Hypothalamus (tissue), 51 donors: ENCODE measurements around the gene SPTBN5.

Experiments used
- DNase-seq, 51 donors: peaks; one replicate each; lab custom pipeline; 2025; lab: John Stamatoyannopoulos, UW

SPTBN5 gene

DNA sequence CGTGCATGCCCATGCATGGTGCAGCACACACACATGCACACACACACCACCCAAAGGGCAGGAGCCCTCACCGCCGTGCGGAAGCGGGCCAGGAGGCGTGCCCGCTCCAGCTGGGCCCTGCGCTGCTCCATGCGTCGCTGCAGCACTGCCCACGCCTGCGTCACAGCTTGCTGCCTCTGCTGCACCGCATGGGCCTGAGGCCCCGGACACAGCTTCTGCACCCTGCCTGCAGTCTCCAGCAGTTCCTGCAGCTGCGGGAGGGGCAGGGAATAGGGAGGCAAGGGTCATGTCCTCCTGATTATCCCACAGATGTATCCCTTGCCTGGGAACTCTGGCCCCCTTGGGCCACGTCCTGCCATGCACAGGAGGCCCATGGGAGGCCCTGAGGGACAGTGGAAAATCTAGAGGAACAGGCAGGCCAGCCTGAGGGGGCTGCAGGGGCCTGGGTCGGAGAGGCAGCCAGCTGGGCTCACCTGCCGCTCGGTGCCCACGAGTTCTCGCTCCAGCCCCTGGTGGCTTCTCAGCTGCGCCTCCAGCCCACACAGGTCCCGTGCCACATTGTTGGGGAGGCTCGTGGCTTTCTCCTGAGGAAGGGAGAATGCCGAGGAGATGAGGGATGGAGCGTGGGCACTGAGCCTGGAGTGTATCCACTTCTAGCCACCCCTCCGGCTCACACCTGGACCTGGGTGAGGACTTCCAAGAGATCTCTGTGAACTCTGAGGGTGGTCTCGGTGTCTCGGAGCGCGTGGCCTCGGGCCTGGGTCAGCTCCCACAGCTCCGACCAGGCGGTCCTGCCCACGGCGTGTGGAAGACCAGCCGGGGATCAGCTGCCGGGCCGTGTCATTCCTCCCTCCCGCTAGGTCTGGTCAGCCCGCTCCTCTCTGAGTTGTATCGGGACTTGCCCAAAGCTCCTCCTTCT lies 23.8 kb downstream of the SPTBN5 start:
- DNase-seq: no peak

DNA sequence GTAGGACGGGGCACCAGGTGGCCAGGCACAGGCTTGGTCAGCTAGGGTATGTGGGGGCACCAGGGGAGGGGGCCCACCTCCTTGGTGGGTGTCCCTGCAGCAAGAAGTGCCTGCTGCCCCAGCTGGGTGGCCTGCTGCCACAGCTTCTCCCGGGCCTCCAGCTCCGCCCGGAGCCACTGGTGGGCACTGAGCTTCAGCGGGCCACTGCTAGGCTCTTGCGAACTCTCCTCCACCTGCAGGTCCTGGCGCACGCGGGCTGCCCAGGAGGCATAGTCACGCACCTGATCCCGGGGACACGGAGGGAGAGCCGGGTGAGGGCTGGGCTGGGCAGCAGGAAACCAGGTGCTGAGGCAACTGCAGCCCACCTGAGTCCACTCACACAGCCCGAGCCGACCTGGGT lies 25.5 kb downstream of the SPTBN5 start:
- no peak for DNase-seq

DNA sequence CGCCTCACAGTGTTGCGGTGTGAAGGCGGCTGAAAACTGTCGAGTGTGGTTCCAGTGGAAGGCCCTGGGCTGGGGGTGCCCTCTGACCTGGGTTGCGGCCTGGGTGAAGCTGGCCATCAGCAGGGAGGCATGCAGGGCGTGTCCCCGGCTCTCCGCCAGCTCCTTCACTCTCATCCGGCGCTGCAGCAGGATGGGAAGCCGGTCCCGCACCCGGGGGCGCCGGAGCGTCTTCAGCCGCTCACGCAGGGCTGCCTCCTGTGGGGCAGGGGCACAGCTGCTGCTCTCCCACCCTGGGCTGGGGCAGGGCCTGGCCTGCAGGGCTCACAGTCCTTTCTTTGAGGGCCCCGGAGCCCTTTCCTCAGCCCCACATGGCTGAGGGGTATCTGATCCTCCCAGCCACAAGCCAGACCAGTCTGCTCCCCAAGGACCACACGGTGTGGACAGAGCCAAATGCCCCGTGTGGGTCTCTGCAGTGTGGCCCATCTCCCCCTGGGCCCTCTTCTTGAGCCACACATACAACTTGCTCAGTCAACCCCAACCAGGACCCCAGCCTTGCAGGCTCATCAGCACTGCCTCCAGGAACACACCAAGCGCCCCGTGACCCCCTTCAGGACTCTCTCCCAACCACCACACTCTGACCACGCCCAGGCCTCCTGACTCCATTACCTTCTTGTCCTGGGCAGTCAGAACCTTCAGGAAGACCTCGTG lies 26.8 kb downstream of the SPTBN5 start:
- DNase-seq: no peak

DNA sequence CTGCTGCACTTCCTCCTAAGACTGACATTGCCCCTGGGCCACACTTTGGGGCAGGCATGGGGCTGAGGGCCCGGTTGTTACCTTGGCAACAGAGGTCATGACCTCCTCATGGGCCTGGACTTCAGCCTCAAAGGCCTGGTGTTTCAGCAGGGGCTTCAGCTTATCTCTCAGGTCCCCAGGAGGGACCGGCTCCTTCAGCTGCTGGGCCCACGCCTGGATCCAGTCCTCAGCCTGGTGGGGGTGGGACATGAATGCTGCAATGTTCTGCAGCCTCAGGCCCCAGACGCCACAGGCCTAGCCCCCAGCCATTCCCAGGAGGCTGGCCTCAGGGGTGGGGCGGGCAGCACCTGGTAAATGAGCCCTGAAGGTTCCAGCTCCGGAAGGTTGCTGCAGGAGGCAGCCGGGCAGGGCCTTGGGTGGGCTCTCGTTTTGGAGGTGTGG lies 27.6 kb downstream of the SPTBN5 start:
- DNase-seq: no peak

DNA sequence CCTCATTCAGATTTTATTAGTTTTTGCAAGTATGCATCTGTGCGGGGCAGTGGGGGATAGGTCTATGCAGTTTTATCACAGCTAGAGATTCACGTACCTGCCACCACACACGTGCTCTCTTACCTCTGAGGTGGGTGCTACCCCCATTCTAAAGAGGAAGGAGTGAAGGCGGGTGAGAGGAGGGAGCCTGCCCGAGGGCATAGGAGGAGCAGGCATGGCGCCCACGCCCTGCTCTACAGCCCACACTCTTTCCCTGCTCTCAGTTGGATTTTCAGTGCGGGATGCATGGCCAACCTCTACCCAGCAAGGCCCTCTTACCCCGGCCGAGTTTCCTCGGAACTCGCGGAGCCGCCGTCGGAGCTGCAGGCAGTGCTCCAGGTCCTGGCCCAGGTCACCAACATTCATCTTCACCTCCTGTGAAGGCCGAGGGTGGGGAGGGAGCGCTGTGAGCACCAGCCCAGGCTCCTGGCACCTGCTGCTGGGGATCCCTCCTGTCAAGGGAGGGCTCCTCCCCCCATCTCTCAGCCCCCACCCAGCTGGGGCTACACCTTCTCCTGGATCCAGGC lies 28.3 kb downstream of the SPTBN5 start:
- no peak for DNase-seq

DNA sequence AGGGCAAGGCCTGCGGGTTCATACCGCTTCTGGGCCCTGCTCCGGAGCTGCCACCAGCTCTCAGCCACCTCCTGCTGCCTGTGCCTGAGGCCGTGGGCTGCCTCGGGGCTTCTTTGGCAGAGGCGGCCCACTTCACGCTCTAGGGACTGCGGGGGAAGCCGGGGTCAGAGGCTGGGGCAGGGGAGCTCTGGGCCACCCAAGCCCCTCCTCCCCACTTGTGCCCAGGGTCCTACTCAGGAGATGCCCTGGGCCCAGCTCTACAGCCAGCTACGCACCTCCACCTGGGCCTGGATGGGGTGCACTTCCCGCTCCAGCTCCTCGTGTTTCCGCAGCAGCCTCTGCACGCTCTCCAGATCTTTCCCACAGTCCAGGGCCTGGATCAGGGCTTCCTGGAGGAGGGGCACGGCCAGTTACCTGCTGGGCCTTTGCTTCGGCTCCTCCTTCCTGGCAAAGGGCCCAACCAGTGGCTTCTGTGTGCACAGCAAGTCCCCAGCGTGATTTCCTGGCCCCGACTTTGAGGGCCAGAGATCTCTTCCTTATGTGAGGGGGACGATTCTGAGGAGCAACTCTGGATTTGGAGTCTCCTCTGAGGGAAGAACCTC lies 31.2 kb downstream of the SPTBN5 start:
- DNase-seq: no peak

DNA sequence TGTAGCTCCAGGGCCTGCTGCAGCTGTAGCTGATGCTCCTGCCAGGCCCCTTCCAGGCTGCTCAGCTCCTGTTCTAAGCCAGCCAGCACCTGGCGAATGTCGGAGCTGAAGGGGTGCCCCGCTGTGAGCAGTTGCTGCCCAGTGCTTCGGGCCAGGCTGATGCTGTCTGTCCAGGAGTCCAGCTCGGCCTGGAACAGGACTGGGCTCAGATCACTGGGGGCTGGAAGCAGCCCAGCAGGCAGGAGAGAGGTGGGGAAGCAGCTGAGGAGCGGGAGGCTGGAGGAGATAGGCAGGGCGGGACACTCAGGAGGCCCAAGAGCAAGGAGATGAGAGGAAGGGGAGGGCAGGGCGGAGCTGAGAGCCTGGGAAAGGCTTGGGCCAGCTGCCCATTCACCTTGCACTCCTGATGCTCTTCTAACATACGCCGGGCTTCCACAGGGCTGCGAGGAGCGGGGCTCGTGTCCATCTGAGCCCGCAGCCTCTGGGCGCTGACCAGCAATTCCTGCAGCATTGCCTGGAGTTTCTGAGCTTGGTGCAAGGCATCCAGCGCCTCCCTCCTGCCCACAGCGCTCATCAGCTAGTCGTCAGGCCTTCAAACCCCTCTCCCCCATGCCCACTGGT lies 32.0 kb downstream of the SPTBN5 start:
- DNase-seq: no peak

DNA sequence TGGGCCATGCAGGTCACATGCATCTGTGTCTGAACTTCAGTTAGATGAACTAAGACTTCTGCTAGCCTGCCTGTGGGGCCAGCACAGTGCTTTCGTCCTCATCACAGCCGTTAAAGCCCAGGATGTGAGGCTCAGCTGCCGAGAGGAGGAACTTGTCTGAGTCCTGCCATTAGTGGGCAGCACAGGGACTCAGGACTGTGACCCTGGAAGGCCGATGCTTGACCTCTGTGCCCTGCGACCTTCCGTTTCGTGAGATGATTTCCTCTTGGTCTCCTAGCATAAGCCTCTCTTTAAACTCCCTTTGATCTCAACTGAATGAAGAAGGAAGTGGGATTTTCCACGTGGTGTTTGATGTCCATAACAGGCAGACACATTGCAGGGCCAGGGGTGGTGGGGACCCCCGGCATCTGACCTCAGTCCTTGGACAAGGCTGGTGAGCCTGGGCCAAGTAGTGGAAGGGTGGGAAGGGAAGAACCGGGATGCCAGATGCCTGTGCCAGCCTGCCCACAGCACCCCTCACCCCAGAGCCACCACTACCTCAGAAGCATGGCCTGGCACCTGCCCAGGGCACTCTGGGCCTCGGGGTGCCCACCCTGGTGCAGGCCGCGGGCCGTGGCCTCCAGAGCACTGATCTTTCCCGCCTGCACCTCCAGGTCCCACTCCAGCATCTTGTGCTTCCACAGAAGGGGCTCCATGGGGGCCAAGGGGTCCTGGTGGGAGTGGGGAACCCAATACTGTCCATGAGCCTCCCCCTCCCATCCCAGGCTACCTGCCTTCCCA lies 33.6 kb downstream of the SPTBN5 start:
- no peak for DNase-seq

DNA sequence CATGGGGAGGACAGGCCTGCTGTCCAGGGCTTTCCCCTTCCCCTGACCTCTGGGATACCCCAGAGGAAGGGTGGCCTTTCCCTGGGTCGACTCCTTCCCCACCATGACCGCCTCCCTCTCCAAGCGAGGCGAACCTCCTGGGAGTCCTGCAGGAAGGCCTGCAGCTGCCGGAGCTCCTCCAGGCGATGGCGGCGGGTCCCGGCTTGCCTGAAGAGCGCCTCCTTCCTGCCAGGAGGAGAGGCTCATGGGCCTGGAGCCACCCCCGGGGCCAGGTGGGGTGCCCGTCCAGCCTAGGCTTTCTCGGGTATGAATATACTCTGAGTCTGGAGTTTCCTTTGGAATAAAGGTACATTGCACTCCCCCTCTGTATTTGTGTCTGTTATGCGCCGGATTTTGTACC lies 35.1 kb downstream of the SPTBN5 start:
- no peak for DNase-seq

DNA sequence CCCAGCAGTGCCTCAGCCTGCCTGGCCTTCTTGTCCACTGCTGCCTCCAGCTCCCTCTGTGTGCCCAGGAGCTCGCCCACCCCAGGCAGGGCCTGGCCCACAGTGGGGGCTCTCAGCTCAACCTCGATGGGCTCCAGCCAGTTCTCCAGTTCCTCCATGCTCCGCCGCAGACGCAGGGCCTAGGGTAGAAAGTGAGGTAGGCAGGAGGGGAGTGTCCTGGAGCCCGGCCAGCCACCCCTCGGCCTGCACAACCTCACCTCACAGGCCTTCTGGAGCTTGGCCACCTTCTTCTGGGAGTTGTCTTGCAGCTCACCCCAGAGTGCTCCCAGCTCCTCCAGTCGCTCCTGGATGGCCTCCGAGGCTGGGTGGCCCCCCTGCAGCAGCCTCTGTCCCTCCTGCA lies 36.5 kb downstream of the SPTBN5 start:
- no peak for DNase-seq

DNA sequence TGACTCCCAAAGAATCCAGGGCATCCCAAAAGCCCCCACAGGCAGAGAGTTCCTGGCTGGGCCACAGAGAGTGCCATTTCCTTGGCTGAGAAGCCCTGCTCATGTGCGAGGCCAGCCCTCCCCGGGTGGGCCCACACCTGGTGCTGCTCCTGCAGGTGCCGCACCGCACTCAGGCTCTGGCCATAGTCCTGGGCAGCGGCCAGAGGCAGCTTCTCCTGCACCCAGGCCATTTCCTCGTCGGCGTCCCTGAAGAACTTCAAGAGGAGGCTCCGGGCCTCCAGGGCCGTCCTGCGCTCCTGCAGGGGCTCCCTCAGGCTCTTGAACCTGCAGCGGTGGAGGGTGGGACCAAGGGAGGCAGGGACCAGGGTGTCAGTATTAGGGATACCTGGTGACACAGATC lies 37.1 kb downstream of the SPTBN5 start:
- no peak for DNase-seq

DNA sequence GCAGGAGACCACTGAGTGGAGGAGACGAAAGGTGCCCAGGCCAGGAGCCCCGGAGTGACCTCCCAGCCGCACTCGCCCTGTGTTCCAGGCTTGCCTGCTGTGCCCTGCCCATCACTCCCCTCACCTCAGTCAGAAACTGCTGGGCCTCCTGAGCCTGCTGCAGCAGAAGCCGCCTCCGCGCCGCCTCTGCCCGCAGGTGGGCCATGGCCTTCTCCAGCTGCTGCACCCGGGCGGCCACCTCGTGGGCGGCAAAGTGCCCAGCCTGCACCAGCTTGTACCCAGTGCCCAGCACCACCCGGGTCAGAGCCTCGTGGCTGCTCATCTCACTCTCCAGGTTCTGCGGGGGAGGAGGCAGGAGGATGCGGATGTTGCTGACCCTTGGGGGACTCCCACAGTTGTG lies 37.6 kb downstream of the SPTBN5 start:
- DNase-seq: no peak

DNA sequence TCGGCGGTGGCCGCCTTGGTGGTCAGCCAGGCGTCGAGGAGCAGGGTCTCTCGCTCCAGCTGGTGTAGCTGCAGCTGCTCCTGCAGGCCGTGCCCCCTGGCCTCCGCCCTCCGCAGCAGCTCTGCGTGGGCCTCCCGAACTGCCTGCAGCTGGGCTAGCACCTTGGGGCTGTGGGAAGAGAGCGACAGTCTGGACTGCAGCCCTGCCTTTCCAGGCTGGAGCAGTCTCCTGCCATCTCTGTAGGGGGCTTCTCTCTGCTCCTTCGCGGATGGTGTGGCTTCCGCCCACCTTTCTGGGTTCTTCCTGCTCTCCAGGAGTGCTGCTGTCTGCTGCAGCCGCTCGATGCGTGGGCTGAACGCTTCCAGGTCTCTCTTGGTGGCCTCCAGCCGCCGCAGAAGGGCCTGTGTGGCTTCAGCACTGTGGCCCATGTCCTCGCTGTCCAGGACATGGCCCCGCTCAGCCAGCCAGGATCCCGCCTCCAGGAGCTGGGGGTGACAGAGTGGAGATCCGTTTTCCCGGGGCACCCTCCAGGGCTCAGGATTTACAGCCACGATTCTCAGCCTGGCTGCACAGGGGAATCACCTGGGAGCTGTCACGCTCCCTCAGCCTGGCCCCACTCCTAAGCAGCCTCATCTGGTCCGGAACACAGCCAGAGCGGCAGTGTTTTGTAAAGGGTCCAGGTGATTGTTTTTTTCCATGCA lies 38.4 kb downstream of the SPTBN5 start:
- no peak for DNase-seq

DNA sequence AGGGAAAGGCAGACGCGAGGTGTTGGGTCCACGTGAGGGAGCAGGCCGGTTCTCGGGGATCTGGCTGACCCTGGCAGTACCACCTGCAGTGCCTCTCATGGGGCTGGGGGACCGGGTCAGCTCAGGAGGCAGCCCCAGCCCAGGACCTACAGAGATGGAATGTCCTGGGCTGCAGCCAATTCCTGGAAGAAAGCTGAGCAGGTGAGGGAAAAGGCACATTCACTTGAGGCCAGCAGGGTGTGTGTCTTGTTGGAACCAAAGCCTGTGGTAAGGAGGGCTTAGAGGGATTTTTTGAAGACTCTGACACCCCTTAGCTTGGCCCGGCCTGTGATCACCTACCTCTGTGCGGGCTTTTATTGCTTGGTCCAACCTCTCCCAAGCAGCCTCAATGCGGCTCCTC lies 39.4 kb downstream of the SPTBN5 start:
- no peak for DNase-seq

DNA sequence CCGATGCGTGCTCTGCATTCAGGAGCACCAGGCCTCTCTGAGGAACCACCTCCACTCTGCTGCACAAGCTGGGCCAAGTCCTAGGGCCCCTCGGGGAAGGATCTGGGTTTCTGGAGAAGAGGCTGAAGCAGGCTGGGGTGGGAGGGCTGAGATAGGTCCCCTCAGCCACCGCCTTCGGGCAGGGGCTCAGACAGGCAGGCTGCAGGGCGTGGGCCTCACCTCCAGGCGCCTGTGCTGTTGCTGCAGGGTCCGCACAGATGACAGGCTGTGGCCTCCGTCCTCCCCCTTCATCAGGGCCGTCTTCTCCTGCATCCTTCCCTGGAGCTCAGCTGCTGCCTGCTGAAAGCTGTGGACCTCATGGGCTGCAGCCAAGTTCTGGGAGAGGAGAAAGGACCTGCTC lies 40.0 kb downstream of the SPTBN5 start:
- DNase-seq: no peak

DNA sequence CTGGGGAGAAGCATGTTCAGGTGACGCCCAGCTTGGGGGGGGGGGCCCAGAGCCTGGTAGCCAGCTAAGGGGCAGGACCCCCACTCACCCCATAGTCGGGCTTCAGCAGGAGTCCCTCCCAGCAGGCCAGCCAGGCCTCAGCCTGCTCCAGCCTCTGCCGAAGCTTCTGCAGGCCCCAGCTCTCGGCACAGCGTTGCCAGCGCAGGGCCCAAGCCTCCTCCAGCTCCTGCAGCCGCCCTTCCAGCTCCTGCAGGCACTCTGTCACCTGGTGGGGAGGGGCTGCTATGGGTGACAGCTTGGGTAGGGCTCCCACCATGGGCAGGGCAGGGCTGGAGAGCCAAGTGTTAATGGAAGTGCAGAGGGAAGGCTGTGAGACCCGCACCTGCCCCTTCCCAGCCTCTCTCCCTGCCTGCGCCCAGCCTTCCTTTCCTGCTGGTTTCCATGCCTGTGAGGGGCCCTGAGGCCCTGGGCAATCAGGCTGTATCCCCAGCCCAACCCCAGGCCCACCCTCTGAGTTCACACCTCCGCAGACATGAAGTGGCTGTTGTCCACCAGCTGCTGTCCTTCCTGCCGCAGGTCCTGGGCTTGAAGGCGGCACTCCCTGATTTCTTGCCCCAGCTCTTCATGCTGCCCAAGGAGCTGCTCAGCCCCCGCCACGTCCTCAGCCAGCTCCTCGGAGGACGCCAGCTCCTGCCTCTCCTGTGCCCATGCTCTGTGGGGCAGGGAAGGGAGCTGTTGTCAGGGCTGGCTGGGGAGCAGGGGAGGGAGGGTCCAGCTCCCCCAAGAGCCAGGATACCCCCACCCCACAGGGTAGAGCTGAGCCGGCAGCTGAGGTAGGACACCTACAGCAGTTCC lies 40.9 kb downstream of the SPTBN5 start:
- DNase-seq: no peak

DNA sequence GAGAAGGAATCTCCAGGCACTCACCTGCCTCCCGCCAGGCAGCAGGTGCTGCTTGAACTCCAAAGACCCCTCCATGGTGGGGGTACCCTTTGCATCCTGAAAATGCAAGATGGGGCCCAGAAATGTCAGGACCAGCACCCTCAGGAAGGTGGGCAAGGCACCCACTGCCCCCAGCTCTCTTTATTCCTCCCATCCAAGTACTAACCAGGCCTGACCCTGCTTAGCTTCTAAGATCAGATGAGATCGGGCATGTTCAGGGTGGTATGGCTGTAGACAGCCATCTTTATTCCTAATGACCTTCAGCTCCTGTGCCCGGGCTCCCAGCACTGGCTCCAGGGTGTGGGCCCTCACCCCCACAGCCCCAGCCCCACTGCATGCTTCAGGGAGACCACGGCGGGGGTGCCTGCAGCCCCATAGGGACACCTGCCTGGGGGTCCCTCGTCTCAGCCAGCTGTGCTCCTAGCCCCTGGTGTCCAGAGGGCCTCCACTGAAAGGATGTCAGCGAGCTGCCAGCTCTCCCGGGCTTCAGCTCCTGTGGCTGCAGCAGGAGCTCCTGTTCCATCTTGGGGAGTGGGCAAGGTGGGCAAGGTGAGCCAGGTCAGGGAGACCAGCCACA lies 42.0 kb downstream of the SPTBN5 start:
- DNase-seq: no peak

DNA sequence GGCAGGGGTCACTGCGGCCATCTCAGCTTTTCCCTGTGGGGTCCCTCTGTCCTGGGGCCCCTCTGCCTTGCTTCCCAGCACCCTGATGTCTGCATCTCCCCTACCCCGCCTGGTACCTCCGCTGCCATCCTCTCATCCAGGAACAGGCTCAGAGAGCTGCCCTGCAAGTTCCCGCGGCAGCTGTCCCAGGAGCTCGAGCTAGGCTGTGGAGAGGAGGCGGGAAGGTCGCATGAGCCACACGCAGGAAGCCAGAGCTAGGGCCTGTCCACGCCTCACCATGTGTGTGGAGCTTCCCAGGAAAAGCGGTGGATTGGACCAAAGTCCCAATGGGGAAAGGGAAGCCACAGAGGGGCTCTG lies 42.7 kb downstream of the SPTBN5 start:
- no peak for DNase-seq
